Hepatocyte (in vitro differentiated cells): Measurements from ENCODE around the gene ABHD12B. TPM values are rescaled to one million over a fixed set of nuclear protein-coding genes. Genes with fewer than 3 reads are reported as not detected.
"Not testable (repeated sequence)": the region's sequence is repeated elsewhere in the genome, so short reads cannot be mapped to it uniquely, and the experiment has no call there.

Experiments used
- DNase-seq: peaks from one replicate; pipeline ENCODE4 v3.0.0-alpha.2; 2016; ENCODE audit warnings: low spot score
- H2AFZ ChIP-seq: fragments of 200-600 bp; sonication (generic); 2 replicates; pipeline ENCODE4 v1.6.0; 2016; ENCODE audit warnings: antibody characterized with exemption, mild to moderate bottlenecking
- H3K27ac ChIP-seq: fragments of 200-600 bp; sonication (generic); 2 replicates; pipeline ENCODE4 v1.5.1; 2016; ENCODE audit warnings: mild to moderate bottlenecking
- H3K27me3 ChIP-seq: fragments of 200-600 bp; sonication (generic); 2 replicates; pipeline ENCODE4 v1.6.1; 2016
- H3K36me3 ChIP-seq: fragments of 200-600 bp; sonication (generic); replicated peaks from 2 replicates; pipeline ENCODE4 v1.5.1; 2016; ENCODE audit warnings: low read depth; ENCODE audit not compliant: insufficient read depth
- H3K4me1 ChIP-seq: fragments of 200-600 bp; sonication (generic); 2 replicates; pipeline ENCODE4 v1.5.1; 2016; ENCODE audit warnings: mild to moderate bottlenecking, moderate library complexity; ENCODE audit not compliant: insufficient read depth
- H3K4me2 ChIP-seq: fragments of 200-600 bp; sonication (generic); 2 replicates; pipeline ENCODE4 v1.6.0; 2016
- H3K4me3 ChIP-seq: fragments of 200-600 bp; sonication (generic); 2 replicates; pipeline ENCODE4 v1.5.1; 2016; ENCODE audit warnings: mild to moderate bottlenecking
- H3K79me2 ChIP-seq: fragments of 200-600 bp; sonication (generic); 2 replicates; pipeline ENCODE4 v1.6.0; 2017; ENCODE audit warnings: mild to moderate bottlenecking
- H3K9me2 ChIP-seq: fragments of 200-600 bp; sonication (generic); replicated peaks from 2 replicates; pipeline ENCODE4 v1.6.0; 2017; ENCODE audit warnings: mild to moderate bottlenecking; ENCODE audit not compliant: insufficient read depth
- H3K9me3 ChIP-seq: fragments of 200-600 bp; sonication (generic); 2 replicates; pipeline ENCODE4 v1.5.1; 2016; ENCODE audit warnings: low read depth, mild to moderate bottlenecking
- H4K20me1 ChIP-seq: fragments of 200-600 bp; sonication (generic); 2 replicates; pipeline ENCODE4 v1.6.0; 2016; ENCODE audit warnings: mild to moderate bottlenecking; ENCODE audit not compliant: insufficient read depth, poor library complexity, severe bottlenecking
- CTCF ChIP-seq: fragments of 200-600 bp; sonication (generic); IDR thresholded peaks from 2 replicates; pipeline ENCODE4 v1.5.1; 2016; ENCODE audit warnings: antibody characterized with exemption, mild to moderate bottlenecking; ENCODE audit not compliant: poor library complexity
- EZH2 ChIP-seq: fragments of 200-600 bp; sonication (generic); IDR thresholded peaks from 2 replicates; pipeline ENCODE4 v1.6.1; 2016; ENCODE audit warnings: antibody characterized with exemption, mild to moderate bottlenecking, borderline replicate concordance
- EZH2phosphoT487 ChIP-seq: fragments of 200-600 bp; sonication (generic); IDR thresholded peaks from one replicate; pipeline ENCODE4 v1.6.1; 2018; ENCODE audit warnings: antibody characterized with exemption, mild to moderate bottlenecking, low read depth, moderate library complexity; ENCODE audit not compliant: unreplicated experiment, severe bottlenecking
- WGBS: methylation state at CpG from one replicate; pipeline ENCODE4 v1.1.6; 2016; ENCODE audit warnings: low lambda C conversion rate; ENCODE audit errors: missing lambda C conversion rate; 5-methylcytosine and 5-hydroxymethylcytosine counted together
- polyA plus RNA-seq: library from polyadenylated mRNA; unstranded; fragments of >200 nt; fragmentation: Nextera tagmentation; extraction: Ambion mirVana; gene quantifications from 2 replicates; pipeline ENCODE4 v1.2.1, GENCODE V29; 2016
- total RNA-seq: library from RNA; depleted of rRNA; stranded (reverse); fragments of >200 nt; gene quantifications from 2 replicates; pipeline ENCODE4 v1.2.3, GENCODE V29; 2014

ABHD12B gene
- total and polyA plus RNA-seq, 2 experiments from 2014 or later: not detected

DNA sequence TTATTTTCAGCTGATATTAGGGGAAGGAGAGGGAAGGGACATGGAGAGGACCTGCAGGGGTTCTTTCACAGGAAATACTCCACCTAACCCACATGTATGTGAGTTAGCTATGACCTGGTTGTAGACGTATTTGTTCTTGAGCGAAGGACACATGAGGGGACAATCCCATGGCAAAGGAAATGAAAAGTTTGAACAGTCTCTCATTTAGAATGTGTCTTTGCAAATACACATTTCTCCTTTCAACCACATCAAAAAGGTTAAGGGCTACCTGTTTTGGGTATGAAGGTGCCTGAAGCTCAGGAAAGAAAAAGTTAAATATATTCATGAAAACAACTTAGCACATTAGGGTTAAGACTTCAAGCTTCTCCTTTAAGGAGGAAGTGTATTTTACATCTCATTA is 65.0 kb downstream of the ABHD12B start:
- Histone ChIP-seq H2AFZ (no peak overlapping the region), H3K4me1 (peaks cover 9% of the 10 kb centered on the region), H3K9me3 (no peaks in the 10 kb centered on the region), H3K27me3 (no peaks in the 10 kb centered on the region), H3K36me3 (no peaks in the 10 kb centered on the region), H3K4me3 (no peak overlapping the region), H3K4me2 (no peak overlapping the region), H3K27ac (peak overlapping the region; percentile 10), H3K9me2 (no peaks in the 10 kb centered on the region), H4K20me1 (no peaks in the 10 kb centered on the region), H3K79me2 (no peaks in the 10 kb centered on the region)
- no peak for DNase-seq
- TF ChIP-seq CTCF (no peak), EZH2 (no peak), EZH2phosphoT487 (no peak)
- WGBS: 87% methylated on average over 2 of the region's 2 CpGs

DNA sequence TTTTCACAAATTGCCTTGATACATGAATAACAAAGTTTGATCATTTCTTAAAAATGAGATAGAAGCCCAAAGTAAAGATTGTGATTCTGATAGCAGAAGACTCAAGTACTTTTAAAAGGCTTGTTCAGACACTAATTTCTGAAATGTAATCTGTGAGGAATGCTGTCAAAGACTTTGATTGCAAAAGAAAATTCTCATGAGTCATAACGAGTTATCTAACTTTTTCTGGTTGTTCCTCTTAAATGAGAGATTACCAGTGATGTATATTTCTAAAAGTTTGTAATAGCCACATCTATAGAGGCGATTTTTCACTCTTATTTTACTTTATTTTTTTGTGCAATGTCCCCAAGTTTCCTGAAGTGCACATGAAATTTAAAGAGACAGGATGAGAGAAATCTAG is 65.5 kb downstream of the ABHD12B start:
- DNase-seq: no peak
- WGBS: 63% methylated on average over 2 of the region's 2 CpGs
- Histone ChIP-seq H3K4me3 (no peak overlapping the region), H3K27me3 (no peaks in the 10 kb centered on the region), H3K36me3 (no peaks in the 10 kb centered on the region), H3K9me3 (no peaks in the 10 kb centered on the region), H3K79me2 (no peaks in the 10 kb centered on the region), H3K4me1 (peaks cover 9% of the 10 kb centered on the region), H3K4me2 (no peak overlapping the region), H3K9me2 (no peaks in the 10 kb centered on the region), H4K20me1 (no peaks in the 10 kb centered on the region), H3K27ac (no peak overlapping the region), H2AFZ (no peak overlapping the region)
- no peak for TF ChIP-seq EZH2phosphoT487
- TF ChIP-seq CTCF: no peak
- TF ChIP-seq EZH2: no peak

DNA sequence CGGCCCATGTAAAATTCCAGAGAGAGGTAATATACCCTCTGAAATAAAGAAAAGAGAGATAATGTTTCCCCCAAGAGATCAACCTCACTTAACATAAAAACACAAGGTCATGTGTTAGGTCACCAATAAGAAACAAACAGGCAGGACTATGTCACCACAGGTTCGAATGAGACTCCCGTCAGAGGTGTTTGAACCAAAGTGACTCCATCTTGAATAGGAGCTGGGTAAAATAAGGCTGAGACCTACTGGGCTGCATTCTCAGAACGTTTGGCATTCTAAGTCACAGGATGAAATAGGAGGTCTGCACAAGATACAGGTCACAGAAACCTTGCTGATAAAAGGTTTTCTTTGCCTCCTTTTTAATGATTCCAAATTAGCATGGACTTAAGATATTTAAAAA is 65.9 kb downstream of the ABHD12B start:
- no peak for DNase-seq
- 79% methylated on average over 4 of the region's 4 CpGs for WGBS
- Histone ChIP-seq H3K9me2 (no peaks in the 10 kb centered on the region), H3K4me2 (no peak overlapping the region), H2AFZ (no peak overlapping the region), H3K27me3 (no peaks in the 10 kb centered on the region), H3K4me3 (no peak overlapping the region), H3K27ac (no peak overlapping the region), H3K9me3 (no peaks in the 10 kb centered on the region), H3K36me3 (no peaks in the 10 kb centered on the region), H3K4me1 (peaks cover 9% of the 10 kb centered on the region), H3K79me2 (no peaks in the 10 kb centered on the region), H4K20me1 (no peaks in the 10 kb centered on the region)
- TF ChIP-seq EZH2 (no peak), EZH2phosphoT487 (no peak), CTCF (no peak)

DNA sequence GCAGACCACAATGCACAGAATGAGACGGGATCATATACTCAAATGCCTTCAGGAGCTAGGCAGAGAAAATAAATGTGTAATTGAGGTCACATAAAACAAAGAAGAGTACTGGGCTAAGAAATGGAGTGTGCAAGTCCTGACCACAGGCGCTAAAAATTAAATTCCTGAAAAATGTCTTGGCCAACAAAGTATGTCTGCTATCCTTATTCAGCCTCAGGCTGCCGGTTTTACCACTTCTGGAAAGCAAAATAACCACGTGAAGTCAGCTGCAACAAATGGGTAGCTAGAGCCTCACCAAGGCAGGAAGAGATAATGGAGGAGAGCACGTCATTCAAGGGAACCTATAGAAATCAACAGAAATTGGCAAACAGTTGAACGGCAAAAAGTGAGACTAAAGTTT is 69.3 kb downstream of the ABHD12B start:
- no peak overlapping the region for H3K27ac ChIP-seq
- H4K20me1 ChIP-seq: no peaks in the 10 kb centered on the region
- no peak overlapping the region for H3K4me3 ChIP-seq
- H3K4me2 ChIP-seq: no peak overlapping the region
- no peaks in the 10 kb centered on the region for H3K9me3 ChIP-seq
- H3K9me2 ChIP-seq: no peaks in the 10 kb centered on the region
- TF ChIP-seq CTCF (no peak), EZH2 (no peak), EZH2phosphoT487 (no peak)
- H3K79me2 ChIP-seq: no peaks in the 10 kb centered on the region
- H2AFZ ChIP-seq: no peak overlapping the region
- H3K27me3 ChIP-seq: no peaks in the 10 kb centered on the region
- WGBS: 71% methylated on average over 6 of the region's 6 CpGs
- H3K4me1 ChIP-seq: peaks cover 9% of the 10 kb centered on the region
- no peaks in the 10 kb centered on the region for H3K36me3 ChIP-seq
- DNase-seq: no peak

DNA sequence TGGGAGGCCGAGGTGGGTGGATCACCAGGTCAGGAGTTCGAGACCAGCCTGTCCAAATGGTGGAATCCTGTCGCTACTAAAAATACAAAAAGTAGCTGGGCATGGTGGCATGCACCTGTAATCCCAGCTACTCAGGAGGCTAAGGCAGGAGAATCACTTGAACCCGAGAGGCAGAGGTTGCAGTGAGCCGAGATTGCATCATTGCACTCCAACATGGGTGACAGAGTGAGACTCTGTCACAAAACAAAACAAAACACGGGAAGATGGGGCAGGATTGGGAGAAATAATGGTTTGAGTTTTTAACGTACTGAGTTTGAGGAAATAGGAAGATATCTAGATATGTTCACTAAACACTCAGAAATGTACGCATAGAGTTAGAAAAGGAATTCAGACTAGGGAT is 69.8 kb downstream of the ABHD12B start:
- H3K9me2 ChIP-seq, H3K36me3 ChIP-seq, H3K4me2 ChIP-seq, H3K79me2 ChIP-seq, H3K9me3 ChIP-seq, DNase-seq, H3K27ac ChIP-seq, H3K4me3 ChIP-seq, H4K20me1 ChIP-seq, H2AFZ ChIP-seq, H3K27me3 ChIP-seq, H3K4me1 ChIP-seq: not testable (repeated sequence)
- WGBS: 94% methylated on average over 8 of the region's 8 CpGs
